Astrocyte of the spinal cord (primary cell): ENCODE measurements around the gene POP4.
A peak's percentile ranks its signal among the peaks of the same experiment; 100 is the strongest.

Experiments
- DNase-seq: peaks from one replicate; pipeline ENCODE4 v3.0.0; 2011; ENCODE audit warnings: low read depth, low spot score
- H3K4me3 ChIP-seq: 2 replicates; pipeline ENCODE4 v1.5.1; 2011; ENCODE audit warnings: low read depth, mild to moderate bottlenecking, low read length, moderate library complexity
- in situ Hi-C: cut with HindIII; loops from 2 replicates; pipeline ENCODE4 v1.10.0; 2017; ENCODE audit warnings: low sequenced_read_pairs
- TF ChIP-seq, protein P1 (sequence below): IDR thresholded peaks from 2 replicates; pipeline ENCODE4 v1.5.1; 2012; ENCODE audit warnings: low read depth, mild to moderate bottlenecking, low read length, inconsistent platforms

Gene POP4

DNA sequence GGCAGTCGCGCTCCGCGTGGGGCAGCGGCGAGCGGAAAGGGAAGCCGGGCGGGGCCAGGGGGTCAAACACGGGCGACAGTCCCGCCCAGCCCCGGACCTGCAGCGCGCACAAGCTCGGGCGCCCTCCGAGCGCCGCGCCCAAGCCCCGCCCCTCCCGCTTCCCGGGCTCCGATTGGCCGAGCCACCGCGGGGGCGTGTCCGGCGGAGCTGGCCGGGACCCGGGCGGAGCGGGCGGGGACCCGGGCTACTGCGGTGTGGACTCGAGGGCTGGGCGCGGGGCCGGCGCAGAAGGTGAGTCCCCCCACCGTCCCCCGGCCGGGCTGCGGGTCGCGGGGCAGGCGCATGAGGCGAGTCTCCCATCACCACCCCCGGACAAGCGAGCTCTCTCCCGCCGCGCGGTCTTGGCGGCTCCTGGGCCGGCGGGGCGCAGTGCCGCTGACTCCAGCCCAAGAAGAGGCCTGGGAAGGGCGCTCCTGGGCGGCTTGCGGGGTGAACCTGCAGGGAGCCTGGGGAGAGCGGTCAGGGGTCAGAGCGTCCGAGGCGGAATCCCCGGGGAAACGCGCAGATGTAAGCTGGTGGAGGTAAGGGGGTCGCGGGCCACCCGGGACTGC, 59.2 kb downstream of the POP4 start, which contains the start of gene PLEKHF1:
TSS of gene PLEKHF1 (plus strand) at position 247 of the 611 bp plus-strand sequence. CDS start 8,379 bp downstream, outside the sequence.
- in situ Hi-C loops = no loop called here
- peak; percentile 76 for DNase-seq
- TF ChIP-seq, protein P1, sequence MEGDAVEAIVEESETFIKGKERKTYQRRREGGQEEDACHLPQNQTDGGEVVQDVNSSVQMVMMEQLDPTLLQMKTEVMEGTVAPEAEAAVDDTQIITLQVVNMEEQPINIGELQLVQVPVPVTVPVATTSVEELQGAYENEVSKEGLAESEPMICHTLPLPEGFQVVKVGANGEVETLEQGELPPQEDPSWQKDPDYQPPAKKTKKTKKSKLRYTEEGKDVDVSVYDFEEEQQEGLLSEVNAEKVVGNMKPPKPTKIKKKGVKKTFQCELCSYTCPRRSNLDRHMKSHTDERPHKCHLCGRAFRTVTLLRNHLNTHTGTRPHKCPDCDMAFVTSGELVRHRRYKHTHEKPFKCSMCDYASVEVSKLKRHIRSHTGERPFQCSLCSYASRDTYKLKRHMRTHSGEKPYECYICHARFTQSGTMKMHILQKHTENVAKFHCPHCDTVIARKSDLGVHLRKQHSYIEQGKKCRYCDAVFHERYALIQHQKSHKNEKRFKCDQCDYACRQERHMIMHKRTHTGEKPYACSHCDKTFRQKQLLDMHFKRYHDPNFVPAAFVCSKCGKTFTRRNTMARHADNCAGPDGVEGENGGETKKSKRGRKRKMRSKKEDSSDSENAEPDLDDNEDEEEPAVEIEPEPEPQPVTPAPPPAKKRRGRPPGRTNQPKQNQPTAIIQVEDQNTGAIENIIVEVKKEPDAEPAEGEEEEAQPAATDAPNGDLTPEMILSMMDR = no peak
- peak within 1 kb of the TSS; percentile 79 for H3K4me3 ChIP-seq

DNA sequence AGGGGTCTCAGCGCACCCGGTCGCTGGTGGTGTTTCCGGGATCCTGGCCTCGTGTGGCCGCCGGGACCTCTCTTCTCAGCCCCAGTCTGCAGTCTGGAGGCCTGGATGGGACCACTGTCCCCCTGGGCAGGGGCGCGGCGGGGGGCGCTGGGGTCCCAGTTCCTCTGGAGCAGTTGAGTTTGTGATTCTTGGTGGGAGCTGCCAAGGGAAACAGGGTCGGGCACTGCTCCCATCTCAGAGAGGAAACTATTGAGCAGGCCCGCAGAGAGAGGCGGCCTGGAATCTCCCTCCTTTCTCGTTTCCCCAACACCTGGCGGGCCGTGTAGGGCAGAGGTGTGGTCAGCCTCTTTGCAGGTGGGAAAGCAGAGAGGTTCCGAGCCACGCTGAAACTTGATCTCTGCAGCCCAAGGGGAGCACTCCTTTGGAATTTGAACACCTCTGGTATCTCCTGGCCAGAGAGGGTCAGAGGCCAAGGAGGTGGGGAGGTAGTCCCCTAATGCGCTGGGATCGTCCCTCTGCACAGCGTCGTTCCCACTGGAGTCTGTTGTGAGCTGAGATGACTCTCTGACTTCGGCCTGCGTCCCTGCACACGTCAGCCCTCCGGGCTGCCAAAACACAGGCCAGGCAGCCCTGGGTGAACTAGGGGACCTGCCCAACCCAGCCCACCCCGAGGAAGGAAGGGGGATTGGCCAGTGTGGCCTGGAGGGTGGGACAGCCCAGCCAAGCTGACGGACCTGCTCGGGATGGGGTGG, 59.9 kb downstream of the POP4 start:
- H3K4me3 ChIP-seq = peak overlapping the region; percentile 79
- TF ChIP-seq, protein P1 = no peak
- no peak for DNase-seq
- in situ Hi-C loops = no loop called here
